GM12892 (cell line): ENCODE measurements around the gene C20orf173.

Source experiments
- DNase-seq: peaks from one replicate; pipeline ENCODE4 v3.0.0; 2011; ENCODE audit not compliant: insufficient read length
- FAIRE-seq: peaks from 2 replicates; lab custom pipeline; 2011; peaks lifted over from hg19 to GRCh38; lab: Jason Lieb, UNC
- POLR2A ChIP-seq: IDR thresholded peaks from 2 replicates; pipeline ENCODE4 v1.6.1; 2011; ENCODE audit warnings: low read depth, low read length, control low read depth
- POLR2AphosphoS5 ChIP-seq: IDR thresholded peaks from 2 replicates; pipeline ENCODE4 v1.6.1; 2011; ENCODE audit warnings: low read depth, low read length, control low read depth
- TAF1 ChIP-seq: IDR thresholded peaks from 2 replicates; pipeline ENCODE4 v1.6.1; 2011; ENCODE audit warnings: low read depth, mild to moderate bottlenecking, control low read depth, low read length, borderline replicate concordance

C20orf173 gene

GRCh38 chr20:35515341-35515740 is 14.1 kb downstream of the C20orf173 start:
- no peak for DNase-seq
- FAIRE-seq = no peak
- TF ChIP-seq POLR2A (no peak), POLR2AphosphoS5 (no peak), TAF1 (no peak)

GRCh38 chr20:35514371-35514932 is 15.0 kb downstream of the C20orf173 start:
- FAIRE-seq = no peak

GRCh38 chr20:35511814-35512420 is 17.5 kb downstream of the C20orf173 start:
- DNase-seq (no peak), FAIRE-seq (no peak)
- TF ChIP-seq POLR2AphosphoS5 (no peak), TAF1 (no peak), POLR2A (no peak)

More at GRCh38 chr20:35514371-35514932, 15.0 kb downstream of the C20orf173 start:
- no peak; the same call in 1 of the 2 replicates for TF ChIP-seq POLR2A
- no peak for TF ChIP-seq POLR2AphosphoS5
- no peak for TF ChIP-seq TAF1
- DNase-seq = no peak

GRCh38 chr20:35510951-35511735 is 18.3 kb downstream of the C20orf173 start:
- FAIRE-seq = no peak
- DNase-seq = no peak
- no peak for TF ChIP-seq POLR2AphosphoS5
- no peak for TF ChIP-seq POLR2A
- no peak for TF ChIP-seq TAF1

GRCh38 chr20:35508493-35509218 is 20.8 kb downstream of the C20orf173 start:
- DNase-seq = no peak
- no peak for FAIRE-seq

GRCh38 chr20:35506872-35507638 is 22.4 kb downstream of the C20orf173 start:
- DNase-seq = no peak
- no peak for FAIRE-seq
- TF ChIP-seq POLR2A (no peak), POLR2AphosphoS5 (no peak), TAF1 (no peak)

More at GRCh38 chr20:35508493-35509218, 20.8 kb downstream of the C20orf173 start:
- TF ChIP-seq POLR2A = no peak
- TF ChIP-seq POLR2AphosphoS5 = no peak
- no peak for TF ChIP-seq TAF1

GRCh38 chr20:35506179-35506578 is 23.3 kb downstream of the C20orf173 start:
- no peak for TF ChIP-seq POLR2A
- TF ChIP-seq POLR2AphosphoS5 = no peak
- TF ChIP-seq TAF1 = no peak
- no peak for FAIRE-seq
- DNase-seq = no peak

GRCh38 chr20:35504751-35505150 is 24.7 kb downstream of the C20orf173 start:
- FAIRE-seq (no peak), DNase-seq (no peak)
- TF ChIP-seq TAF1 (no peak), POLR2A (no peak), POLR2AphosphoS5 (no peak)

GRCh38 chr20:35503841-35504561 is 25.5 kb downstream of the C20orf173 start:
- TF ChIP-seq POLR2AphosphoS5 = no peak
- TF ChIP-seq POLR2A = no peak
- TF ChIP-seq TAF1 = no peak
- DNase-seq (no peak), FAIRE-seq (no peak)

GRCh38 chr20:35503281-35503680 is 26.2 kb downstream of the C20orf173 start:
- no peak for TF ChIP-seq TAF1
- no peak for TF ChIP-seq POLR2A
- no peak for TF ChIP-seq POLR2AphosphoS5
- DNase-seq (no peak), FAIRE-seq (no peak)
